Ovary (tissue), 9 donors: ENCODE results near the gene SET. TPM values are rescaled to one million over a fixed set of nuclear protein-coding genes. Genes with fewer than 3 reads are reported as not detected.

ENCODE experiments used
- DNase-seq, 5 donors: peaks; one replicate each; pipeline ENCODE4 v3.0.0-alpha.2; 2019 to 2020
- H3K27ac ChIP-seq, 2 donors: fragments of 200-600 bp; one replicate each; pipeline versions ENCODE4 v1.5.1 to v1.8.0; 2019 to 2022
- H3K27me3 ChIP-seq: fragments of 200-600 bp; one replicate; pipeline ENCODE4 v1.8.0; 2022
- H3K36me3 ChIP-seq: fragments of 200-600 bp; sonication (generic); one replicate; pipeline ENCODE4 v1.5.1; 2019
- H3K4me1 ChIP-seq: one replicate; pipeline ENCODE4 v1.8.1; 2013; ENCODE audit warnings: mild to moderate bottlenecking, moderate library complexity; ENCODE audit not compliant: insufficient read depth
- H3K4me3 ChIP-seq: fragments of 200-600 bp; sonication (generic); one replicate; pipeline ENCODE4 v1.5.1; 2017
- H3K9me3 ChIP-seq, 2 donors: fragments of 200-600 bp in 1 of 2; sonication (generic) in 1 of 2; one replicate each; pipeline versions ENCODE4 v1.5.1 to v1.8.1; 2013 to 2019; ENCODE audit warnings: mild to moderate bottlenecking in 1 of 2, moderate library complexity in 1 of 2
- EP300 ChIP-seq: sonication (generic); formaldehyde crosslinking; IDR thresholded peaks from one replicate; pipeline ENCODE4 v1.6.1; 2017; ENCODE audit warnings: antibody characterized with exemption
- POLR2A ChIP-seq: fragments of 450-650 bp; IDR thresholded peaks from one replicate; pipeline ENCODE4 v1.6.1; 2017; ENCODE audit warnings: antibody characterized with exemption, mild to moderate bottlenecking, moderate library complexity
- WGBS, 3 donors: extraction: QIAGEN DNeasy Blood & Tissue Kit in 1 of 3; methylation state at CpG; one replicate each; pipeline versions ENCODE4 v1.1.5 to v1.1.7; 2013 to 2017; 5-methylcytosine and 5-hydroxymethylcytosine counted together
- intact Hi-C, 4 donors: fragments of 100-400 bp; cut with DNase I; formaldehyde crosslinking; loops; one replicate each; pipeline versions ENCODE4 v1.11.0 to v1.15.1; 2022 to 2023
- polyA plus RNA-seq, 2 donors: library from polyadenylated mRNA; stranded (reverse); fragments of 200-250 nt in 1 of 2; fragments of 350-450 nt in 1 of 2; fragmentation: Illumina TruSeq in 1 of 2; extraction: RNeasy Lipid Tissue Mini Kit (QIAGEN cat#74804) in 1 of 2; gene quantifications; one replicate each; pipeline ENCODE4 v1.2.3, GENCODE V29; 2013 to 2014
- total RNA-seq, 7 donors: library from RNA; depleted of rRNA in 2 of 7; stranded (reverse); fragments of >200 nt in 2 of 7; fragmentation: NEBNext Ultra II Directional in 3 of 7; extraction: Animal tissue kit (Norgen Biotek cat#: 25700) in 3 of 7; gene quantifications; one replicate each; pipeline versions ENCODE4 v1.1.0 to v1.2.4, GENCODE V29; 2016 to 2023
- TF ChIP-seq, protein P1 (sequence below), 3 donors: fragments of 450-650 bp in 2 of 3; fragments of 200-600 bp in 1 of 3; IDR thresholded peaks; one replicate each; pipeline versions ENCODE4 v1.5.1 to v1.8.0; 2016 to 2022; ENCODE audit warnings: antibody characterized with exemption in 3 of 3, mild to moderate bottlenecking in 1 of 3
- donor health status: DM: no; HTN: no; CAD: no; lungs with moderate emphysema.
- donor health status: DM: no; HTN: no; CAD: no.
- donor health status: Bipolar disorder and iron deficiency.
- donor health status: DM: yes; HTN: yes; CAD: no.
- donor health status: DM: no; HTN: no; CAD: no.
- donor health status: DM: yes; HTN: yes; CAD: no.

Gene SET
- total and polyA plus RNA-seq, 9 donors, result 119 to 328 (median 291) TPM

DNA sequence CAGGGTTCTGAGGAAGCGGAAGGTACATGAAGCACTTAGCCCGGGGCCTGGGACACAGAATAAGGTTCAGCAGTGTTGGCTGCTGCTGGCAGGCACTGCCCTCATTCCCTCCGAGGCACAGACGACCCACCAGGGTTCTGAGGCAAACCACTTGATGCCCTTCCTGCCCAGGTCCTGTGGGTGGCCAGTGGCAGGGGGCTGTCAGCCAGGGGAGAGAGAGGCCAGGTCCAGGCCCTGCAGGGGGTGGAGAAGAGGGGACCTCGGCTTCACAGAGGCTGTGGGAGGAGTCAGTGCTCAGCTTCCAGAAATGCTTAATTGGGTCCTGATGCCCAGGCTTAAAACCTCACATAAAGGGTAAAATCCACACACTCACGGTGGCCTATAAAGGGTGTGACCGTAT lies 39.3 kb downstream of the SET start:
- no peaks in the 10 kb centered on the region for H3K9me3 ChIP-seq
- intact Hi-C loops, result no loop called here
- TF ChIP-seq EP300, result no peak
- no peak for TF ChIP-seq POLR2A
- TF ChIP-seq, protein P1, sequence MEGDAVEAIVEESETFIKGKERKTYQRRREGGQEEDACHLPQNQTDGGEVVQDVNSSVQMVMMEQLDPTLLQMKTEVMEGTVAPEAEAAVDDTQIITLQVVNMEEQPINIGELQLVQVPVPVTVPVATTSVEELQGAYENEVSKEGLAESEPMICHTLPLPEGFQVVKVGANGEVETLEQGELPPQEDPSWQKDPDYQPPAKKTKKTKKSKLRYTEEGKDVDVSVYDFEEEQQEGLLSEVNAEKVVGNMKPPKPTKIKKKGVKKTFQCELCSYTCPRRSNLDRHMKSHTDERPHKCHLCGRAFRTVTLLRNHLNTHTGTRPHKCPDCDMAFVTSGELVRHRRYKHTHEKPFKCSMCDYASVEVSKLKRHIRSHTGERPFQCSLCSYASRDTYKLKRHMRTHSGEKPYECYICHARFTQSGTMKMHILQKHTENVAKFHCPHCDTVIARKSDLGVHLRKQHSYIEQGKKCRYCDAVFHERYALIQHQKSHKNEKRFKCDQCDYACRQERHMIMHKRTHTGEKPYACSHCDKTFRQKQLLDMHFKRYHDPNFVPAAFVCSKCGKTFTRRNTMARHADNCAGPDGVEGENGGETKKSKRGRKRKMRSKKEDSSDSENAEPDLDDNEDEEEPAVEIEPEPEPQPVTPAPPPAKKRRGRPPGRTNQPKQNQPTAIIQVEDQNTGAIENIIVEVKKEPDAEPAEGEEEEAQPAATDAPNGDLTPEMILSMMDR (IDR thresholded peaks at IDR 0.05), result no peak
- H3K4me1 ChIP-seq, result no peaks in the 10 kb centered on the region
- DNase-seq, result no peak
- no peaks in the 10 kb centered on the region for H3K36me3 ChIP-seq
- no peak overlapping the region for H3K4me3 ChIP-seq
- no peak overlapping the region for H3K27ac ChIP-seq
- no peaks in the 10 kb centered on the region for H3K27me3 ChIP-seq
- 56 to 66% (median 64%) methylated on average over 7 of the region's 7 CpGs for WGBS, 3 donors

DNA sequence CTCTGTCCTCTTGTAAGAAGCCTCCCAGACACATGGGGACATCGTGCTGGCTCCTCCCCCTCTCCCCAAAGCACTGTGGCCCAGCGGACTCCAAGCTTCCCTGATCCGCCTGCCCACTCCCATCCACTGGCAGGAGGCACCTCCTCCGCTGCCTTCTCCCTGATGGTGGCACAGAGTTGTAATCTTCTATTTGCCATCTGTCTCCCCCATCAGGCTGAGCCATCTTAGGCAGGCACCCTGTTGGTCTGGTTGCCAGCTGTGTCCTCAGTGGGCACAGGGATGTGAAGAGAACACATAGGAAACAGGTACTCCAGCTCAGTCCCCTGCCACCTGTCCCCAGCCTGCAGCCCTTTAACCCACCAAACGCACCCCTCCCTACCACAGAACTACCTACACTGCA lies 40.3 kb downstream of the SET start:
- Histone ChIP-seq H3K27ac (no peak overlapping the region), H3K27me3 (no peaks in the 10 kb centered on the region), H3K9me3 (no peaks in the 10 kb centered on the region), H3K4me3 (no peak overlapping the region), H3K4me1 (no peaks in the 10 kb centered on the region), H3K36me3 (no peaks in the 10 kb centered on the region)
- DNase-seq, result no peak
- intact Hi-C loops, result no loop called here
- TF ChIP-seq, protein P1 (IDR thresholded peaks at IDR 0.05), result no peak
- TF ChIP-seq POLR2A (no peak), EP300 (no peak)
- 71 to 79% (median 73%) methylated on average over 5 of the region's 5 CpGs for WGBS, 3 donors

DNA sequence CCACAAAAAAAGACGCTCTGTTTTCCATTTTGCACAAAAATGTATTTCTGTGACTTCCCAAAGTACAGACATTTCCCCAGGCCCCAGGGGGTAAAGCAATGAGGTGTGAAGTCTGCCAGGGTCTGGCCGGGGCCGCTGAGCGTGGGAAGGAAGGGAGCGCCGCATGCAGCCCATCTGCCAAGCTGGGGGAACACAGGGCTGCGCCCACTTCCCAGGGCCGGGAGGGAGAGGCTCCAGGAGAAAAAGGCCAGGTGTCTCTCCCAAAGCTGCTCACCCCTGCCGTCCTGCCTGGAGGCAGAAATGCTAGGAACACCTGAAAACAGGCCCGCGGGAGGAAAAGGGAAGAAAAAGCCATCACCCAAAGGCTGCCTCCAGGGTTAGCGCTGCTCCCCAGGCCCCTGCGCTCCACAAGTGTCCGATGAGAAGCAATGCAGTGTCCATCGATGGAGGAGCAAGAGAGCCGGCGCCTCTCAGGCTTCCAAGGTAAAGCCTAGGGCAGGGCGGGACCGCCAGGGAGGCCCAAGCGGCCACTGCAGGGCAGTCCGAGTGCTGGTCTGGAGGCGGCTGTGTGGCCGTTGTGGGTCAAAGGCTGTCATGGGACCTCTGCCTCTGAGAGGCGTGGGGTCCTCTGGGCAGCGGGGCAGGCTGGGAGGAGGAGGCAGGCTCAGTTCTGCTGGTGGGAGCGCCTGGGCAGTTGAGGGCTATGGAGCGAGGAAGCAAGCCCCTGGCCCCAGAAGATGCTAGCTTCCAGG lies 40.9 kb downstream of the SET start:
- Histone ChIP-seq H3K9me3 (no peaks in the 10 kb centered on the region), H3K36me3 (no peaks in the 10 kb centered on the region), H3K4me1 (no peaks in the 10 kb centered on the region), H3K27ac (no peak overlapping the region), H3K27me3 (no peaks in the 10 kb centered on the region), H3K4me3 (no peak overlapping the region)
- TF ChIP-seq, protein P1 (IDR thresholded peaks at IDR 0.05), result no peak
- TF ChIP-seq EP300, result no peak
- no peak for TF ChIP-seq POLR2A
- no peak for DNase-seq
- 84 to 87% (median 84%) methylated on average over 27 of the region's 27 CpGs for WGBS, 3 donors
- intact Hi-C loops, result loop anchor here in 1 of 4 donors (10.0 kb wide), 1 partner anchor 195 kb away; the partner anchor contains the start of gene PHYHD1

DNA sequence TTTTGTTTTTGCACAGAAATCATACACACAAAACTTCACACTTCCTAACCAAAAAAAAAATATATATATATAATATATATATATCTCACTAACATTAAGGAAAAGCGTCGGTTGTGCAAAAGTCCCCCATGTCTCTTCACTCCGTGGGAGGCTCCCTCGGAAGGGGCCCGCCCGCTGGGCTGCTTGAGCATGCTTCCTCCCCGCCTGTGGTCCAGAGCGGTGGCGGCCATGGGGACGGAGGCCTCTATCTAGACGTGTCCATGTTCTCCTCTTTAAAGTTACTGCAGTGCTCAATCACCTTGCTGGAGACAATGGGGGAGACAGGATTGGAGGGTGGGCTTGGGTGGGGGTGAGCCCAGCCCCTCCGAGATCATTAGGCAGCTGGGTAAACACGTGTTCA lies 42.1 kb downstream of the SET start:
- intact Hi-C loops, result loop anchor here in 1 of 4 donors (10.0 kb wide), 1 partner anchor 194 kb away; the partner anchor contains the start of gene PHYHD1
- no peak for DNase-seq
- Histone ChIP-seq H3K4me3 (no peak overlapping the region), H3K36me3 (no peaks in the 10 kb centered on the region), H3K27ac (no peak overlapping the region), H3K4me1 (no peaks in the 10 kb centered on the region), H3K27me3 (no peaks in the 10 kb centered on the region), H3K9me3 (no peaks in the 10 kb centered on the region)
- TF ChIP-seq EP300 (no peak), POLR2A (no peak)
- TF ChIP-seq, protein P1 (IDR thresholded peaks at IDR 0.05), result no peak
- WGBS, 3 donors, result 69 to 73% (median 73%) methylated on average over 13 of the region's 13 CpGs
